ENCODE results near the gene YWHAG. TPM values are rescaled to one million over a fixed set of nuclear protein-coding genes. Genes with fewer than 3 reads are reported as not detected.
A peak's percentile ranks its signal among the peaks of the same experiment; 100 is the strongest.

The YWHAG gene
- total and polyA plus RNA-seq, 9 of the 15 experiments (the other 6 are each of a cell fraction or from before 2014, with no cell fraction given) = 30.4 to 246 (median 94.5) TPM

- peak; percentile 57 to 79; a peak in 2 of 4 replicates for TF ChIP-seq ARNT (IDR thresholded peaks at IDR 0.05)
- TF ChIP-seq CBX2 (IDR thresholded peaks at IDR 0.05; ENCODE audit: insufficient read depth, low read length, poor library complexity, severe bottlenecking) = no peak
- TF ChIP-seq MBD1 (CRISPR knock-in tag; IDR thresholded peaks at IDR 0.05) = no peak
- no peak for TF ChIP-seq MTA2 (IDR thresholded peaks at IDR 0.05; ENCODE audit: low read depth)
- TF ChIP-seq ZBTB9 (CRISPR knock-in tag; IDR thresholded peaks at IDR 0.05) = no peak; the same call in none of the 2 replicates
- no peak for TF ChIP-seq BCLAF1 (IDR thresholded peaks at IDR 0.05; ENCODE audit: borderline replicate concordance in 1 of 2, control insufficient read depth in 1 of 2, low read depth in 2 of 2, low read length in 1 of 2)
- peak; percentile 70; the same call in 1 of the 2 replicates for TF ChIP-seq HIVEP1 (CRISPR knock-in tag; IDR thresholded peaks at IDR 0.05)
- no peak for TF ChIP-seq CHAMP1 (IDR thresholded peaks at IDR 0.05)
- TF ChIP-seq GATAD2A (IDR thresholded peaks at IDR 0.05) = no peak; the same call in 1 of the 2 replicates
Observed at GRCh38 chr7:76397409-76398183, 38.8 kb upstream of the YWHAG start (continued).
